ACHN (cell line): ENCODE measurements around the gene FMOD.

Source experiments
- DNase-seq: peaks from one replicate; pipeline ENCODE4 v3.0.0-alpha.2; 2015
- in situ Hi-C: cut with HindIII; loops from 2 replicates; pipeline ENCODE4 v1.10.0; 2017; ENCODE audit warnings: low sequenced_read_pairs, low pct_ligation_motif_present, low pct_unique_long_range_greater_than_20kb

The FMOD gene

DNA sequence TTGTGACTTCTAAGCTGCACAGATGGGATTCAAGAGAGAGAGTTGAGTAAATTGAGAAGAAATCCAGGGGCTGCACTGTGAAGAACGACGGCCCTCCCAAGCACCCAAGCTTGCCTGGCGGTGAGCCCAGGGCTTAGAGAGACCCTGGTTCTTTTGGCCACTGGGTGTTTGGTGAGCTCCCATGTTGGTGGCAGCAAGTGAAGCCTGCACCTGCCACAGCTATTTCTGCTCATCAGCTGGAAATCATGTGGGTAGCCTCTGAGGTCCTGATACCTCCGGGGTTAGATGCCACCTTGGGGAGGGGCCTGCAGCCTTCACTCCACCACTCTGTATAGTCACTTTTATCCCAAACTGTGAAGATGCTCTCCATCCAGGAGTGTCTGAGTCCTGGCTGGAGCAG lies 51.8 kb downstream of the FMOD start:
- DNase-seq = no peak
- in situ Hi-C loops = no loop called here

DNA sequence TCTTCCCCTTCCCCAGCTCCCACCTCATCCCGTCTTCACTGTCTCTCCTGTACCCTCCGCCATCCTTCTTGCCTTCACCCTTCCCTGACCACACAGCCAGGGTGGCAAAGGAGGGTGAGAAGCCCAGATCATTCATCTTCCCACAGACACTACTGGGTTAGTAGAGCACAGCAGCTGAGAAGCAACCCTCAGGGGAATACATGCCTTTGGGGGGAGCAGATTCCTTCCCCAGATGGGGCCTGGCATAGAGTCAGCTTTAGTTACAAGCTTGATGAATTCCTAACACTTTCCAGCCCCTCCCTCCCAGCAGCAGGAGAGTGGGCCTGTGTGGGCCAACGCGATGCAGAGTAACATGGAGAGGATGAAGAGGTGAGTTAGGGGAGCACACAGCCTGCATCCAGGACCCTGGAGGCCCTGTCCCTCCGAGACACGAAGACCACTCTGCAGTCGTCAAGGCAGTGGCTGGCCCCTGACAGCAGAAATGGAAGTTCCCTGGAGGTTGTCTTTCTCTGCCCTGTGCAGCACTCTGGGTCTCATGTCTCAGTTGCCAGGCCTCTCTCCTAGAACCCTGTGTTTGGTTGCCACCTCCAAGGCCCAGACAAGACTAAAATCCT lies 54.4 kb downstream of the FMOD start:
- DNase-seq = no peak
- in situ Hi-C loops = no loop called here

DNA sequence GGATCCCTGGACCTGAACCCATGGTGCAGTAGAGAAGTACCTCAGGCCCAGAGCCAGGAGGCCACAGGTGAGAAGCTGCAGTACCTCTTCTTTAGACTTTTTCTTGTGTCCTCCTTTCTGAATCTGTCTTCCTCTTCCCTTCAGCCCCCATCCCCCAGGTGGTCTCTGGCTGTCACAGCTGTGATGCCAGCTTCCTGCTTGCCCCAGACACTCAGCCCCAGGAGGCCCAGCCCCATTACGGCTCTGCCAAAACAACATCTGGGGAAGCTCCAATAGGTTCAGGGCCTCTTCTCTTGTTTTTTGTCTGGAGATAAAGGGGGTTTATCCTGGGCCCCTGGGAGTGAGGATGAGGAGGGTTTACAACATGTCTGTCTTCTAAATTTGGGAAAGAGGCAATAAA lies 55.1 kb downstream of the FMOD start:
- in situ Hi-C loops = no loop called here
- DNase-seq = no peak

DNA sequence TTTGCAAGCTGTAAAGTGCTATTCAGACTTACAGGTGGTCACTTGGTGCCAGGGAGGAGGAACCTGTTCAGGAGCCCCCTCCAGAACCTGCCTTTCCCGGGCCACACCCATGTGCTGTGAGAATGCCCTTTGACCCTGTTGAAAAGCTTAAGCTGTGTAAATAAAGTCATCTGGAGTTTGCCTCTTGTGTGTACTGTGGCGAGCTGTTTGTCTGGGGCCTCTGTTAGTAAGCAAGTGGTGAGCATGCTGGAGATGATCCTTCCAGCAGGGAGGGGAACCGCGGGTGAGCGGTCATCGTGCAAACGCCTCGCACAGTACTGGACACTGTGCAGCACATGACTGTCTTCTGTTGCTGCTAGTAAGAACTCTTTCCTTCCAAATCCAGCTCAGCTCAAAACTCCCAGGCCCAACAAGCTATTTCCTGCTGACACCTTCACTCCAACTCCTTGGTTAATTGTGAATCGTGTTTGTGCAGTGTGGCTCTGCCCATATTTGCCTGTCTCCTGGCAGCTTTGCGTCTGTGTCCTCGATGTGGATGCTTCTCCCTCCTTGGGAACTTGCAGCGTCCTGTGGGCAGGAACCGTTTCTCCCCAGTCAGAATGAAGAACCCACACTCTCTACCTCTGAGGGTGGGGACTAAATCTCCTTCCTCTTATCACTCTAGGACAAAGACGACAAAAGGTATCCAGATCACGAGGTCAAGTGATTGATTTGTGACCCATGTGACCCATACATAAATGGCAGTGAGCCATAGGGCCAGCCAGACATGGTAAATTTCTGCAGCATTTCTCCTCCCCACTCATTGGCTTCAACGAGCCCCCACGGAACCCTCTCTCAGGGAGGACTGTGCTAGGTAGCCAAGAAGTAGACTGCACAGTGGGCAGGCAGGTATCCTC lies 59.5 kb downstream of the FMOD start:
- in situ Hi-C loops = no loop called here
- DNase-seq = peak; percentile 19
